NCI-H446 (cell line): ENCODE results near the gene SMAGP.
"Not testable (repeated sequence)": the region's sequence is repeated elsewhere in the genome, so short reads cannot be mapped to it uniquely, and the experiment has no call there.

Source experiments
- DNase-seq, 2 experiments: peaks; one replicate each; lab custom pipeline; 2025; lab: John Stamatoyannopoulos, UW

Gene SMAGP

DNA sequence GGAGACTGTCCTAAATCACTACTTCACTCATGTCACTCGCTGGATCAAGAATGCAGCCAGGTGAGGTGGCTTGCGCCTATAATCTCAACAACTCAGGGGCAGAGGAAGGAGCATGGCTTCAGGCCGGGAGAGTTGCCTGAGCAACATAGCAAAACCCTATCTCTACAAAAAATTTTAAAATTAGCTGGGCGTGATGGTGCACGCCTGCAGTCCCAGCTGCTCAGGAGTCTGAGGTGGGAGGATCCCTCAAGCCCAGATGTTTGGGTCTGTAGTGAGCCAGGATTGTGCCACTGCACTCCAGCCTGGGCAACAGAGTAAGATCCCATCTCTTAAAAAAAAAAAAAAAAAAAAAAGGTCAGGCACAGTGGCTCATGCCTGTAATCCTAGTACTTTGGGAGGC, 5.9 kb downstream of the SMAGP start:
- DNase-seq = no peak

DNA sequence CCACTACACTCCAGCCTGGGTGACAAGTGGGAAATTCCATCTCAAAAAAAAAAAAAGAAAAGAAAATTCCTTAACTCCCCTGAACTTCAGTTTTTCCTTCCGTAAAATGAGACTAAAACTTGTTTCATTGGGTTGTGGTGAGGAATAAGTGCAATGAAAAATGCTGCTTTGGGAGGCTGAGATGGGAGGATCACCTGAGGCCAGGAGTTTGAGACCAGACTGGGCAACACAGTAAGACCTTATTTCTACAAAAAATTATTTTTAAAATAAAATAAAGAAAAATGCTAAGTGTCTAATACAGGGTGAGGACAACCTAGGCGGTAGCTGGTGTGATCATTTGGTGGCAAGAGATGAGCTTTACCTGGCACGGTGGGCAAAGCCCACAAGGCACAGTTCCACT, 6.9 kb downstream of the SMAGP start:
- no peak for DNase-seq

DNA sequence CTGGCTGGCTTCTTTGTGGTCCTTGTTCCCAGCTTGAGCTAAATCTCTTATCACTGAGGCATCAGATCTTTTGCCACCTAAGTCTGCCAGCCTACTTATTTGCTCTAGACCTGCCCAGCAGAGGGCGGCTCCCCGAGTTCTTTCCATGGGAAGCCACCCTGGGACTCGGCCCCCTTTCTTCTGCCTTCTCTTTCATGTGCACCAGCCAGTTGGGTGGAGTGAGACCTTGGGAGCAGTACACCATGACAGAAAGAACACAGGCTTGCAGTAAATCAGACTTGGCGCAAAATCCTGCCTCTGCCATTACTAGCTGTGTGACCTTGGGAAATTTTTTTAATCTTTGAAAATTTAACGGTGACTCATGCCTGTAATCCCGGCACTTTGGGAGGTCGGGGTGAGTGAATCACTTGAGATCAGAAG, 7.4 kb downstream of the SMAGP start:
- no peak for DNase-seq

DNA sequence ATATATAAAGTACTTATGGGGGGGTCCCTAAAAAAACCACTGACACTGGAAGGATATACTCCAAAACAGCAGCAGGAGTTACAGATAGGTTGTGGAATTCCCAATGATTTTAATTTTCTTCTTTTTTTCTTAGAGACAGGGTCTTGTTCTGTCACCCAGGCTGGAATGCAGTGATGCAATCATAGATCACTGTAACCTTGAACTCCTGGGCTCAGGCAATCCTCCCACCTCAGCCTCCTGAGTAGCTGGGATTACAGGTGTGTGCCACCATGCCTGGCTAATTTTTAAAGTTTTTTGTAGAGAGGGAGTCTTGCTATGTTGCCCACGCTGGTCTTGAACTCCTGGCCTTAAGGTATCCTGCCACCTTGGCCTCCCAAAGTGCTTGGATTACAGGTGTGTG, 10.6 kb downstream of the SMAGP start:
- DNase-seq = not testable (repeated sequence)

DNA sequence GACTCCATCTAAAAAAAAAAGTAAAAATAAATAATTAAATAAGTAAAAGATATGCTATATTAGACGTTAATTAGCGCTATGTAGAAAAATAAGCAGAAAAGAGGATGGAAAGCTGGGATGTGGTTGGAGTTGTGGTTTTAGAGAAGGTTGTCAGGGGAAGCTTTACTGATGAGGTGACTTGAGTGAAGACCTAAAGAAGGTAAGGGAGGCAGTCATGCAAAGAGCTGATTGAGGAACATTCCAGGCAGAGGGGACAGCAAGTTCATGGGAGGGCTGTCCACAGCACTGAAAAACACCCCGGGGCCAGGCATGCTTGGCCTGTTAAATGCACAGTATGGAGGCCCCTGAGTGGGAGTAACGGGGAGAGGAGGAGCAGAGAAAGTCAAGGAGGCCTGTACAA, 15.7 kb downstream of the SMAGP start:
- DNase-seq = no peak

DNA sequence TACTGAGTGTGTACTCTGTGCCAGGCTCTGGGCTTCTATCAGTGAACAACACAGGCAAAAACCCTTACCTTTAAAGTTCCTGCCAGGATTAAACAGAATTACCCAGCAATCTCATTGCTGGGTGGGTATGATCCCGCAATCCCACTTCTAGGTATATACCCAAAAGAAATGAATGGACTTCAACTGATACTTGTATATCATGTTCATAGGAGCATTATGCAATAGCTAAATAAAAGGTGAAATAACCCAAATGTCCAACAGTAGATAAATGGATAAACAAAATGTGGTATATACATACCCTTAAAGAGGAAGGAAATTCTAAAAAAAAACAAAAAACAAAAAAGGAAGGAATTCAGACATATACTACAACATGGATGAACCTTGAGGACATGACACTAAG, 16.9 kb downstream of the SMAGP start:
- no peak for DNase-seq

DNA sequence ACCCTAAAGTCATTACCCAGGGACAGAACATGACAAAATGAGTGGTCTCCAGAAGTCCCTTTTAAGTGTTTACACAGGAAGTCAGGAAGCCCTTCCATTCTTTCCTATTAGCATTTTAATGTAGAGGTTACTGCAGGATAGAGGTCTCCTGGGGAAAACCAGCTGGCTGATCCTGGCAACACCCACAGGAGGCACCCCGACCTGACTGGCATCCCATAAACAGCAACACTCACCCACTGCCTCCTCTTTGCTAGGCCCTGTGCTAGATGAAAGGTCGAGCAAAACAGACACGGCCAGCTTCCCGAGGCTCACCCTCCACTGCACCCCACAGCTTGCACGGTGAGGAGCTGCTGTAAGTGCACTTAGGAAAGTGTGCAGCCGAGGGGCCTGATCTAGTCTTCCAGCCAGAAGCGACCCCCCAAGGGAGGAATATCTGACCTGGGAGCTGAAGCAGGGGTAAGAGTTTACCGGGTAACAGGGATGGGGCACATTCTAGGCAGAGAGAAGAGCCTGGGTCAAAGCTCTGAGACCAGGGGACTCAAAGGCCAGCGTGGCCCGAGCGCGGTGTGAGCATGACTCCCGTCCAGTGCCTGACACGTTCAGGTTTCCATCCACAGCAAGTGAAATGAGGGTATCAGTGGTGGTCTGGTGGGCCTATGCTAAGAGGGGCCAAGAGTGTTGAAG, 22.6 kb downstream of the SMAGP start:
- no peak for DNase-seq

DNA sequence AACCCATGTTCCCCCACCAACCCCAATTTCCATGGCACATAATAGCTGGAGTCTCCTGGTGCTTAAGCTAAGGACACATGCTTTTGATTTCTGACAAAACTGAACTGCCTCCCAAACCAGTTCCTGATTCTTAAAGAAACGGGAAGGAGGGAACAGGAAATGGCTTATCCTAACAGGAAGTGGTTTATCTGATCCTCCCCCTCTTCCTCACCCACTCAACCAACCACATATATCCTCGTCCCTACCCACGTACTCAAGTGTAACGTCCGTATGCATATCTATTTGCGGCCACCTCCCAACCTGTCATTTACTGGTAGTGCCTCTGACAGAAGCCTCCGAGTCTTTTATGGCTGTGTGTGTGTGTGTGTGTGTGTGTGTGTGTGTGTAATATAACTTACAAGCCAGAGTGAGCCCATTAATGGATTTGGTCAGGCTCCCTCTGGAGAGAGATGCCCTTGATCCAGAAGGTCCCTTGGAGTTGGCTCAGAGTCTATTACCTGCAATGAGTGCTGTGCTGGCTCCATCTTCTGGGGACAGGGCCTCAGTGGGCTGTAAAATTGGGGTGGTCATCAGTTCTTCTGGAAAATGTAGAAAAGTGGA, 23.9 kb downstream of the SMAGP start:
- DNase-seq = no peak

DNA sequence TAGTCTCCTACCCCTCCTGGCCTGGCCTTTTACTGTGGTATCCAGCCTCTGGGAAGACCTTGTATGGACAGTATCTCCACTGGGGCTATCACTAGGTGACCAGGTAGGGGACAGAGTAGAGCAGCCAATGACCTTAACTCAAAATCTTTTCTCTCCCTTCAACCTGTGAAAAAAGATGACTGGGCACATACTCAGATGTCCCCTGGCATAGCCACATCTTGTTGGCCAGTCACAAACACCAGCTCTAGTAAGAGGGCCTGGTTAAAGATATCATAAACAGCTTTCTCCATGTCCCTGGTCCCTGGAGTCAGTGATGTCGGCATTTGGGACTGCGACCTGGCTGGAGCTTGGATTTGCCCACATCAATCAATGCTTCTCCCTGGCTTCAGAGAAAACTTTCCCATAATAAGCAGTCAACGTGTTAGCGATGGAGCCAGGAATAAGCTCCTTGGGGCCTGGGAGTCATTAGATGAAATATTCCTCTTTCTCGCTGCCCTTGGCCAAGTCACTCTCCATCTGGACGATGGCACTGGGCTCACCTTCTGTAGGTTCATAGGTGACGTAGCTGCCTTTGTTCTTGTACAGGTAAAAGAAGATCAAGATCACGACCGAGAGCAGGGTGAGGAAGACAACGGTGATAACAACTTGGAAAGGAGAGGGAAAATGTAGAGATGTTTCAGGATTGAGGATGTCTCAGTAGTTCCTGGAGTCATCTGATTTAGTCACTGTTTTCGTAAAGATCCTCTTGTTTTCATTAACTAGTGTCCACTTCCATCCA, 24.6 kb downstream of the SMAGP start:
- DNase-seq = no peak

DNA sequence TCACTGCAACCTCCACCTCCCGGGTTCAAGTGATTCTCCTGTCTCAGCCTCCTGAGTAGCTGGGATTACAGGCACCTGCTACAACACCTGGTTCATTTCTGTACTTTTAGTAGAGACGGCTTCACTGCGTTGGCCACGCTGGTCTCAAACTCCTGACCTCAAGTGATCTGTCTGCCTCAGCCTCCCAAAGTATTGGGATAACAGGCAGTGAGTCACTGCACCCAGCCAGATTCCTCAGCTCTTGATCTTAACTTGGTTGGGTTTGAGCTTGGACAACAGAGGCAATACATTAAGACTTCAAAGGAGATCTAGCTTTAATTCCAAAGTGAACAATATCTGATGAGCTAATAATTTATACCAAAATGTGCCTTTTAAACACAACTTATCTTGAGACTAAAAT, 25.9 kb downstream of the SMAGP start:
- DNase-seq = no peak

DNA sequence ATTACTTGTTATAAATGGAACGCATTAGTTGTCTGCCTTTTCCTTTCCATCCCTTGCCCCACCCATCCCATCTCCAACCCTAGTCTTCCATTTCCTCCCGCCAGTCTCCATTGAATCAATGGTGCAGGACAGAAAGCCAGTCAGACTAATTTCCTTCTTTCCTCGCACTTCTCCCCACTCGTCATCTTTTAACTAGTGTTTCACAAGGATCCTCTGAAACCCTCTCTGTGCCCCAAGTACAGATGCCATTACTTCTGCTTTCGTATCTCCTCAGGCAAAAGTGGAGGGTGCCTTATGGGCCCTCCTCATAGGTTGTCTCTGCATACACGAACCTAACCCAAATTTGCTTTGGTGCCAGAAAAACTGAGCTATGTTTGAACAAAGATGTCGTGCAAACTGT, 27.3 kb downstream of the SMAGP start:
- DNase-seq = no peak

DNA sequence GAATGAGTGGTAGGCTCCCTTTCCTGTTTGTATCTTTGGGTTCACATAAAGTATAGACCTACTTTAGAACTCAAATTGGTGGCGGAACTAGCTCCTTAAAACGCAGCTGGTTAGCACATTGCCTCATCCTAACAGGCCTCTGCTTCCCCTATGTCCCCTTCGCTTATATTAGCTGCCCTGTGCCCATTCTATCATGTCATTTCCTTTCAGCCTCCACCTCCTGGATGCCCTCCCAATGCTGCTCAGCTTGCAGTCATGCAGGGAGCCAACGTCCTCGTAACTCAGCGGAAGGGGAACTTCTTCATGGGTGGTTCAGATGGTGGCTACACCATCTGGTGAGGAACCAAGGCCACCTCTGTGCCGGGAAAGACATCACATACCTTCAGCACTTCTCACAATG, 28.1 kb downstream of the SMAGP start:
- no peak for DNase-seq

DNA sequence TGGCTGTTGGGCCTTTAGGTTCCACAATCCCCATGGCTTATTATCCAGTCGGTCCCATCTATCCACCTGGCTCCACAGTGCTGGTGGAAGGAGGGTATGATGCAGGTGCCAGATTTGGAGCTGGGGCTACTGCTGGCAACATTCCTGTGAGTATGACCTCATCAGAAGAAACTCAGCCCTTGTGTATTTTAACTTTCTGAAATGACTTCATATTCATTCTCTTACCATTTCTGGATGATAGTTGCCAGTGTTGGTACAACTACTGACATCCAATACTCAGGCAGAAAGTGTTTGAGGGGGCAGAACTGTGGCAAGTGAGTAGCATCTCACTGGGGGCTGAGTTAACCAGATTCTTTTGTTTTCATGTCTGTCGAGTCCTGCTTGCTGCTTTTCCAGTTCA, 29.2 kb downstream of the SMAGP start:
- DNase-seq = no peak

DNA sequence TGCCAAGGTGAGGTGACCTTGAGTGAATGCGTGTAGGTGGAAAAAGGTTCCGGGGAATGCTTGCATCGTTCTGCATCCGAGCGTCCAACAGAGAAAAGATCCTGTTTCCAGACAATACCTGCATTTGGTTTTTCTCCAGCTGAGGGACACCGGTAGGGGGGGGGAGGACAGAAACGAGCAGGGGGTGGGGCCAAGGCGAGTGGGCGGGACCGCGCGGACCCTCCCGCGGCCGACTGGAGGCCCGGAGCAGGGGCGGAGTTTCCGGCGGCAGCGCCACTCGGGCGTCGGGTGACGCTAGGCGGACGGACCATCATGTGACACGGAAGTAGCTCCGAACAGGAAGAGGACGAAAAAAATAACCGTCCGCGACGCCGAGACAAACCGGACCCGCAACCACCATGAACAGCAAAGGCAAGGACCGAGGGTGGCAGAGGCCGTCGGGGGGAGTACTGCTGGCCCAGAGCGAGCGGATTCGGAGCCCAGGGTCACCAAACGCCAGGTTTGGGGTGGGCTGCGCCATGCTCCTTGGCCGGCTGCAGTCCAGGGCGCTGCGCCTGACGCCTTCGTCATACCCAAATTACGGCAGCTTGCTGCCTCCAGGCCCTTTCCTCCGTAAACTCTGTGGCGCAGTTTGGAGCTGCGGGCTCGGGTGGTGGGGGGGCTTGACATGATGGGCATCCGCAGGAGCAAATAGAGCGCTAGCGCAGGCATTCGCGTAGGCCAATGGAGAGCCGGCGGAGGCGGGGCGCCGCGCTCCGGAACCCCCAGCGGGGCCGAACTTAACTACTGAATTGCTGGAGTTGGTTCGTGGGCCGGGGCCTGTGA, 31.5 kb downstream of the SMAGP start, which contains the start of gene DAZAP2:
TSS of gene DAZAP2 (plus strand) at position 317 of the 825 bp plus-strand sequence. CDS start at position 399, 82 bp downstream.
- peak; percentile 82 to 93 for DNase-seq

DNA sequence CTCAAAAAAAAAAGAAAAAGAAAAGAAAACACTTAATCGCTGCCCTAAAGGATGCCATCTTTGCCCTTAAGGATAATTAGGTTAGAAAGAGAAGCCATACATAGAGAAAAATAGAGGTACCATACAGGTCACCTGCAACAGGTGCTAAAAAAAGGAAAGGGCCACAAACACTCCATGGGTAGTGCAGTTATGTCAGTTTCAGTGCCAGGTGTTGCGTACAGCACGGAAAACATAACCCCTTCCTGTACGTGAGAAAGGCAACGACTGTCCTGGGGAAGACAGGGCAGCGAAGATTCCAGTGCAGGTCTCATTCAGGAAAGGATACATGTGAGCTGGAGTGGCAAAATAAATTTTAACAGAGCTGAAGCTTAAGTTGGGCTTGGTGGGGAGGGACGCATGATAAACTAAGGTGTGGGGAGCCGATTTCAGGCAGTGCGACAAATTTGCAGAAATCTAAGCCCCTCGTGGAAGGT, 32.1 kb downstream of the SMAGP start:
- peak in 1 of 2 experiments; percentile 40 for DNase-seq

DNA sequence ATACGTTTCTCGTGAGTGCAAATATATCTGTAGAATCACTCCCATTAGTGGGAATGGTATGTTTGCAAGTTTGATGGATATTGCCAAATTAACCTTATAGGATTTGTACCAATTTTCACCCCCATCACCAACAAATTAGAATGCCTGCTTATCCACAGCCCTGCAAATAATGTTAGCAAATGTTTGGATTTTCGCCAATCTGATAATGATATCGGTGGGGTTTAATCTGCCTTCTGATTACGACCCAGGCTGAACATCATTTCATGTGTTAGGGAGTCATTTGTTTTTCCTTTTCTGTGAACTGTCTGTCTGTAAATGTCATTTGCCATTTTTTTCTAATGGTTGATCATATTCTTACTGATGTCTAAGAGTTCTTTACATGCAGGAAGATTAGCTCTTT, 35.7 kb downstream of the SMAGP start:
- DNase-seq = no peak

DNA sequence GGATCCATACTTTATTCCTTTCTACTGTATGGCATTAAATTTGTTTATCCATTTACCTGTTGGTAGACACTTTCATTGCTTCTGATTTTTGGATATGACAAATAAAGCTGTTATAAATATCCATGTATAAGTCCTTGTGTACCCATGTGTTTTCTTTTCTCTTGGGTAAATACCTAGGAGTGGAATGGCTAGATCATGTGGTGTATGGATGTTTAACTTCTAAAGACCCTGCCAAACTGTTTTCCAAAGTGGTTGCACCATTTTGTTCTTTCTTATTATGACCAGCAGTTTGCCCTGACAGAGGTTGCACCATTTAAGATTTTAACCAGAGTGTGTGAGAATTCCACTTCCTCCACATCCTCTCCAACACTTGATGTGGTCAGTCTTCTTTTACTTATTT, 37.6 kb downstream of the SMAGP start:
- no peak for DNase-seq

DNA sequence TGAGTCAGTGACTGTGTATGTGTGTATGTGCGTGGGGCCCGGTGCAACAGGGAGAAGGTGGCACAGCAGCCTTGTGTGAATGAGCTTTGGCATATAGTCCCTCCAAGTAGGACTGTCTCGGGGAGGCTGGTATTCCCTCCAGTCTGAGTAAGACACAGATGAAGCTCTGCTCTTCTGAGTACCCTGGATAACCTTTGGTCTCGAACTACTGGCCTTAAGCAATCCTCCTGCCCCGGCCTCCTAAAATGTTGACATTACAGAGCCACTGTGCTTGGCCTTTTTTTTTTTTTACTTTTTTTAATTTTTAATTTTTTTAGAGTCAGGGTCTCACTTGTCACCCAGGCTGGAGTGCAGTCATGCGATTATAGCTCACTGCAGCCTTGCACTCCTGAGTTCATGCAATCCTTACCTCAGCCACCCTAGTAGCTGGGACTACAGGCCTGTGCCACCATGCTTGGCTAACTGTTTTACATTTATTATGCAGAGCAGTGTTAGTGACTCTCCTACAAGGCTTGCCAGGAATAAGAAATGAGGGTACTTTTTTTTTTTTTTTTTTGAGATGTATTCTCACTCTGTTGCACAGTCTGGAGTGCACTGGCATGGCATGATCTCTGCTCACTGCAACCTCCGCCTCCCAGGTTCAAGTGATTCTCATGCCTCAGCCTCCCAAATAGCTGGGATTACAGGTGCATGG, 41.0 kb downstream of the SMAGP start:
- DNase-seq = no peak

DNA sequence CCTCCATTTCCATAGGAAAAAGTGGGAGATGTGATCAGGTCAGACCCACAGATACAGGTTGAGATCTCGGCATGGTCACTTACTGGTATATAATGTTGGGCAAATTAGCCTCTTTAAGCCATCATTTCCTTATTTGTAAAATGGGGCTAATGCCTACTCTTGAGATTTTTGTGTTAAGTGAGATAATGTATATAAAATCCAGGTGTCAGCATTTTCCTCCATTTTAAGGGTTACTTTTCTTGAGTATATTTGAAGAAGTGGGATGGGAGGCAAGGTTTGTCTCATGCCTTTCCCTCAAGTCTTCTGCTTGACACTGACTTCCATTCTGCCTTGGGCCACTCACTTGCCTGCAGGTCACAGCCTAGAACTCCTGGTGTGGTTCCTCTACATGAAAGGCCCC, 42.3 kb downstream of the SMAGP start:
- DNase-seq = no peak

DNA sequence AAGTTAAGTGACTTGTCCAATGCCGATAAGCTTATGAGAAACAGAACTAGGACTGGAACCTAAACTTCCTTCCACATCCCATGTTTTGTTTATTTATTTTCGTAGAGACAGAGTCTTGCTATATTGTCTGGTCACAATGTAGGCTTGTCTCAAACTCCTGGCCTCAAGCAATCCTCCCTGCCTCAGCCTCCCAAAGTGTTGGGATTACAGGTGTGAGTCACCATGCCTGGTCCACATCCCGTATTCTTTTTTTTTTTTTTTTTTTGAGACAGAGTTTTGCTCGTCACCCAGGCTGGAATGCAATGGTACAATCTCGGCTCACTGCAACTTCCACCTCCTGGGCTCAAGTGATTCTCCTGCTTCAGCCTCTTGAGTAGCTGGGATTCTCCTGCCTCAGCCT, 43.1 kb downstream of the SMAGP start:
- DNase-seq = not testable (repeated sequence)

DNA sequence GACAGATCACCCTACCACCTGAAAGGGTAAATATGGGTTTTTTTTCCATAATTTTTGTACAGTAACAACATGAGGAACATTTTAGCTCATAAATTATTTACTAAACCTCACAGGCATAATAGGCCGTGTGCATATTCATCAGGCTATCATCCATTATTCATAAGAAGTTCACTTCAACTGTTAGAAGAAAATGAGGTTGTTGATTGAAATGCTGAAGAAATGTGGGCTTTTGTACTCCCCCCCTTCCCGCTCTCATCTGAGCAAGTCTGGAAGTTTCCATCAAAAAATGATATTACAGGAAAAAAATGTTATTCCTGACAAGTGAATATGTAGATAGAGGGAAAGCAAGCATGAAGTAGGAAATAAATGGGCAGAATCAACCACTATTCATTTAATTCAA, 44.4 kb downstream of the SMAGP start:
- DNase-seq = no peak

DNA sequence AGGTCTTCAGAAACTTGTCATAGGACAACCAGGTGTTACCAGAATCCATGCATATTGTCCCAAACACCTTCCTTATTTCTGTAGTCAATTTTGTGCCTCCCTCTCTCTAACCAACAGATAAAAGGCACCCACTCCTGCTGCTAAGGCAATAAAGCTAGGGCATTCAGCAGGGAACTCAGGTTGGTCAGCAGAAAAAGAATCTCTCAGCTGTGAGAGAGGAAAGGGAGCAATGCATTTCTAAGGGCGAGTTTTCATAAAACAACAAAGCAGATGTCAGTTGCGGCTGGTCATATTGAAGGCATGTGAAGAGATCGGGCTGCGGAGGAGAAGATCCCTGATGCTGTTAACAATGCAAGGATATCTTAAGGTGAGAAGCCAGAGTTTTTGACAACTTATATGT, 45.0 kb downstream of the SMAGP start:
- no peak for DNase-seq
